ENCODE results near the gene SPACA4.

GRCh38 chr19:48618278-48618915 lies 11.9 kb downstream of the SPACA4 start:
- TF ChIP-seq CTCF (IDR thresholded peaks at IDR 0.05; ENCODE audit: low read length) (no peak), EZH2phosphoT487 (IDR thresholded peaks at IDR 0.05; ENCODE audit: low read length) (no peak)

Measured in MM.1S (cell line).